Activated naive CD4-positive, alpha-beta T cell treated with anti-CD3 and anti-CD28 coated beads, Interleukin-2, amount 10 ng/mL, durations not matched to agents 5 hours and 36 hours (primary cell): Measurements from ENCODE around the gene PFDN1. TPM values are rescaled to one million over a fixed set of nuclear protein-coding genes. Genes with fewer than 3 reads are reported as not detected.

Experiments used
- total RNA-seq, 2 experiments: library from RNA; stranded (reverse); gene quantifications; one replicate each; pipeline ENCODE4 v1.2.3, GENCODE V29; 2021

PFDN1 gene
- 10 to 100 TPM; 59.8 to 63.4 TPM for total RNA-seq

DNA sequence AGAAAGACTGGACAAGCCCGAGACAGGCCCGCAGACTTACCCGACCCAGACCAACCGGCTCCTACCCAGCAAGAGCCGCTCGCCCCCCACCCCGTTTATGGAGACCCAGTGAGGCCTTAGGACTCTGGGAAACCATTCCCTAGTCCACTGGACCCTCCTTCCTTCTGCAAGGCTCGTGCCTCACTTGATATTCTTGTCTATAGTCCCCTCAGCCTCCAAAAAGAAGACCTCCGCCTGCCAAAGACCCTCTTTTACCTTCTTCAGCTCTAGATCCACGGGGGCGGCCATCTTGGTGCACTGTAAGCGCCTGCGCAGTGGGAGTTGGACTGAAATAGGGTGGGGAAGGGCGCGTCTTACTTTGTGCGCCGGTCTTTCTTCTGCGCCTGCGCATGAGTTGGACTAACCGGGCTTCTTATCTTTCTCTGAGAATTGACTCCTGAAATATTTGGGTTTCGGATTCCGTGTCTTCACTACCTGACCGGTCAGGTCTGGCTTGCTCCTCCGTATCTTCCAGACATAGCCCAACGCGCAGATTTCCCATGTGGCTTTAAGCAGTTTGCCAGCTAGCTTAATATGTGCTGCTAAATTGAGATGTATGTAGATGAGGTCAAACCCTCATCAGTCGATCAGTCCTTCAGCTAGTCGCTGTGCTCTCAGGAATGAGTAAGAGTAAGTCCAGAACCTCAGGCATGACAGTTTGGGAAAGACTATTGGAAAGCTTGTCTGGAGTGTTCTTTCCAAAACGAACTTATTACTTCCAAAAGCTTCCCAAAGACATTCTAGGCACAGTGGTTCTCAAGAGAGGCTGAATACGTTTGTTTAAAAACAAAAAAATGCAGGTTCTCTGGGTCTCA, at the start of gene PFDN1:
Gene PFDN1, minus strand, starts transcription at position 316 of the 854 bp plus-strand sequence. Its CDS starts 28 bp downstream, at position 288.

GRCh38 chr5:140346348-140347221, 43.7 kb upstream of the PFDN1 start, which contains the start of gene HBEGF:
Gene HBEGF, minus strand, starts transcription at chr5:140346603. Its CDS starts 275 bp downstream, at chr5:140346328.

Other genes with a start within 250 kb of the PFDN1 start
- 10 to 100 TPM; 15.5 to 16.8 TPM for gene PURA, start 189.0 kb downstream of the PFDN1 start, total RNA-seq
- 1 to 10 TPM; 5.8 to 6.0 TPM for gene IGIP, start 177.2 kb downstream of the PFDN1 start, total RNA-seq
- gene CYSTM1, start 127.9 kb downstream of the PFDN1 start, total RNA-seq: 10 to 100 TPM in 1 of 2 experiments, 1 to 10 TPM in 1; 9.7 to 12.5 TPM
- 10 to 100 TPM; 68.8 to 71.4 TPM for gene HBEGF, start 43.5 kb upstream of the PFDN1 start, total RNA-seq
- under 1 TPM; 0.68 to 0.72 TPM for gene SLC4A9, start 57.1 kb upstream of the PFDN1 start, total RNA-seq
- 100 to 1,000 TPM; 129 TPM for gene ANKHD1, start 98.7 kb upstream of the PFDN1 start, total RNA-seq
- gene EIF4EBP3, start 244.6 kb upstream of the PFDN1 start, total RNA-seq: 10 to 100 TPM; 13.2 to 15.4 TPM